H1 (cell line): Measurements from ENCODE around the gene FAF2. TPM values are rescaled to one million over a fixed set of nuclear protein-coding genes. Genes with fewer than 3 reads are reported as not detected.

ENCODE experiments used
- CTCF ChIA-PET: fragments of 300-600 bp; sonication (Branson Sonifier 250); formaldehyde crosslinking; loops from one replicate; lab custom pipeline; 2021; ENCODE audit not compliant: partially characterized antibody; lab: Charles Lee
- POLR2A ChIA-PET: fragments of 300-600 bp; sonication (Branson Sonifier 250); formaldehyde crosslinking; loops from one replicate; lab custom pipeline; 2021; ENCODE audit warnings: inconsistent platforms; ENCODE audit not compliant: partially characterized antibody; lab: Charles Lee
- DNase-seq, 2 experiments: peaks; one replicate each; pipeline versions ENCODE4 v3.0.0 to v3.0.0-alpha.2; 2010 to 2022; ENCODE audit warnings: low spot score in 2 of 2, low read depth in 1 of 2, mixed read lengths in 1 of 2
- FAIRE-seq: peaks from 2 replicates; lab custom pipeline; 2011; peaks lifted over from hg19 to GRCh38; lab: Jason Lieb, UNC
- H2AFZ ChIP-seq: 2 replicates; pipeline ENCODE4 v1.8.1; 2012; ENCODE audit warnings: low read length, inconsistent platforms
- H2AK5ac ChIP-seq: 2 replicates; pipeline ENCODE4 v1.6.1; 2013; ENCODE audit warnings: low read depth, low read length
- H2BK120ac ChIP-seq: replicated peaks from 2 replicates; pipeline ENCODE3; 2013; ENCODE audit warnings: low read depth, low read length, inconsistent platforms
- H2BK12ac ChIP-seq: 2 replicates; pipeline ENCODE4 v1.6.1; 2013; ENCODE audit warnings: low read depth, low read length
- H2BK15ac ChIP-seq: 2 replicates; pipeline ENCODE4 v1.6.1; 2013; ENCODE audit warnings: low read length
- H2BK20ac ChIP-seq: 2 replicates; pipeline ENCODE4 v1.6.1; 2013; ENCODE audit warnings: low read length
- H2BK5ac ChIP-seq: 2 replicates; pipeline ENCODE4 v1.6.1; 2013; ENCODE audit warnings: low read depth, low read length
- H3K14ac ChIP-seq: 2 replicates; pipeline ENCODE4 v1.6.1; 2013; ENCODE audit warnings: inconsistent platforms; ENCODE audit not compliant: insufficient read length
- H3K18ac ChIP-seq: 2 replicates; pipeline ENCODE4 v1.6.1; 2013; ENCODE audit warnings: low read length; ENCODE audit errors: extremely low read depth
- H3K23ac ChIP-seq: 2 replicates; pipeline ENCODE4 v1.6.1; 2013; ENCODE audit warnings: inconsistent platforms; ENCODE audit not compliant: insufficient read length
- H3K23me2 ChIP-seq: 2 replicates; pipeline ENCODE4 v1.6.1; 2013; ENCODE audit warnings: low read depth, low read length
- H3K27ac ChIP-seq: 2 replicates; pipeline ENCODE4 v1.6.1; 2011; ENCODE audit warnings: low read depth, low read length, inconsistent platforms
- H3K27me3 ChIP-seq, 4 experiments: replicated peaks in 1 of 4; 1 replicate in 1 of 4; 2 replicates in 3 of 4; pipeline versions ENCODE4 v1.6.1 to v1.8.1; 2011 to 2013; ENCODE audit warnings: low read length in 3 of 4, mild to moderate bottlenecking in 3 of 4, inconsistent platforms in 2 of 4, mixed read lengths in 2 of 4, moderate library complexity in 1 of 4; ENCODE audit not compliant: control insufficient read depth in 3 of 4, insufficient read depth in 3 of 4; ENCODE audit errors: extremely low read depth in 1 of 4
- H3K36me3 ChIP-seq, 4 experiments: 2 replicates each; pipeline versions ENCODE4 v1.6.1 to v1.8.1; 2011 to 2013; ENCODE audit warnings: mild to moderate bottlenecking in 4 of 4, low read length in 3 of 4, moderate library complexity in 2 of 4, control low read depth in 1 of 4, inconsistent platforms in 1 of 4; ENCODE audit not compliant: insufficient read depth in 4 of 4, control insufficient read depth in 2 of 4
- H3K4ac ChIP-seq: replicated peaks from 2 replicates; pipeline ENCODE3; 2013; ENCODE audit warnings: low read length, low read depth, mixed read lengths, inconsistent platforms; ENCODE audit not compliant: insufficient read length
- H3K4me1 ChIP-seq, 4 experiments: replicated peaks in 1 of 4; 1 replicate in 1 of 4; 2 replicates in 3 of 4; pipeline versions ENCODE4 v1.6.1 to v1.8.1; 2011 to 2013; ENCODE audit warnings: low read length in 3 of 4, inconsistent platforms in 2 of 4, mixed read lengths in 1 of 4; ENCODE audit not compliant: insufficient read depth in 4 of 4, control insufficient read depth in 3 of 4
- H3K4me2 ChIP-seq, 2 experiments: 2 replicates each; pipeline versions ENCODE4 v1.6.1 to v1.8.1; 2011 to 2013; ENCODE audit warnings: low read depth in 2 of 2, low read length in 2 of 2, control low read depth in 1 of 2, inconsistent platforms in 1 of 2, mild to moderate bottlenecking in 1 of 2; ENCODE audit not compliant: insufficient read depth in 1 of 2
- H3K4me3 ChIP-seq, 4 experiments: fragments of 200-600, 300-600 bp in 1 of 4; sonication (generic), shearing (Covaris generic), sonication (Bioruptor Twin) in 1 of 4; 2 replicates each; pipeline versions ENCODE4 v1.5.1 to v1.8.1; 2011 to 2016; ENCODE audit warnings: low read length in 4 of 4, low read depth in 3 of 4, control low read depth in 2 of 4, inconsistent platforms in 2 of 4, mild to moderate bottlenecking in 2 of 4, mixed read lengths in 1 of 4, moderate library complexity in 1 of 4; ENCODE audit not compliant: insufficient read depth in 2 of 4; ENCODE audit errors: extremely low read depth in 1 of 4
- H3K56ac ChIP-seq: replicated peaks from 2 replicates; pipeline ENCODE3; 2013; ENCODE audit warnings: low read depth, mild to moderate bottlenecking, mixed read lengths, low read length, inconsistent platforms; ENCODE audit not compliant: insufficient read length
- H3K79me1 ChIP-seq: 2 replicates; pipeline ENCODE4 v1.6.1; 2013; ENCODE audit warnings: low read depth, low read length, control low read depth
- H3K79me2 ChIP-seq, 2 experiments: 2 replicates each; pipeline versions ENCODE4 v1.6.1 to v1.8.1; 2012 to 2013; ENCODE audit warnings: low read length in 2 of 2, mild to moderate bottlenecking in 2 of 2, inconsistent platforms in 1 of 2; ENCODE audit not compliant: insufficient read depth in 2 of 2, control insufficient read depth in 1 of 2
- H3K9ac ChIP-seq, 4 experiments: replicated peaks in 1 of 4; 1 replicate in 1 of 4; 2 replicates in 3 of 4; pipeline versions ENCODE4 v1.6.1 to v1.8.1; 2011 to 2013; ENCODE audit warnings: low read depth in 3 of 4, low read length in 3 of 4, control low read depth in 2 of 4, mild to moderate bottlenecking in 2 of 4, moderate library complexity in 2 of 4, inconsistent platforms in 1 of 4; ENCODE audit errors: extremely low read depth in 1 of 4
- H3K9me3 ChIP-seq, 2 experiments: 2 replicates each; pipeline versions ENCODE4 v1.6.1 to v1.8.1; 2012 to 2013; ENCODE audit warnings: mild to moderate bottlenecking in 2 of 2, moderate library complexity in 2 of 2, control low read depth in 1 of 2, inconsistent platforms in 1 of 2, low read depth in 1 of 2, low read length in 1 of 2, mixed read lengths in 1 of 2; ENCODE audit not compliant: insufficient read depth in 2 of 2
- H4K20me1 ChIP-seq, 2 experiments: replicated peaks in 1 of 2; 2 replicates each; pipeline versions ENCODE3 to v1.8.1; 2011 to 2013; ENCODE audit warnings: inconsistent platforms in 2 of 2, low read length in 2 of 2, mild to moderate bottlenecking in 1 of 2; ENCODE audit not compliant: insufficient read depth in 2 of 2, control insufficient read depth in 1 of 2
- H4K5ac ChIP-seq: 2 replicates; pipeline ENCODE4 v1.6.1; 2013; ENCODE audit warnings: low read length, low read depth, mixed read lengths, inconsistent platforms; ENCODE audit not compliant: insufficient read length
- H4K8ac ChIP-seq: 2 replicates; pipeline ENCODE4 v1.8.0; 2013; ENCODE audit warnings: mild to moderate bottlenecking, moderate library complexity, low read length, inconsistent platforms; ENCODE audit not compliant: insufficient read depth; ENCODE audit errors: extremely low read depth
- H4K91ac ChIP-seq: replicated peaks from 2 replicates; pipeline ENCODE3; 2013; ENCODE audit warnings: low read length, mixed read lengths, inconsistent platforms; ENCODE audit not compliant: insufficient read length
- ASH2L ChIP-seq: fragments of 200-600, 300-600 bp; sonication (generic); IDR thresholded peaks from one replicate; pipeline ENCODE4 v1.7.1; 2017; ENCODE audit warnings: low read length
- CHD2 ChIP-seq: IDR thresholded peaks from 2 replicates; pipeline ENCODE4 v1.6.1; 2012; ENCODE audit warnings: low read length, improper control_type of control experiment
- CTCF ChIP-seq, 3 experiments: IDR thresholded peaks; 1 replicate in 2 of 3; 2 replicates in 1 of 3; pipeline versions ENCODE4 v1.5.1 to v1.6.1; 2011; ENCODE audit warnings: low read length in 3 of 3, mild to moderate bottlenecking in 3 of 3, inconsistent platforms in 2 of 3, low read depth in 1 of 3, moderate library complexity in 1 of 3; ENCODE audit not compliant: insufficient read depth in 1 of 3; ENCODE audit errors: control extremely low read depth in 1 of 3
- FOSL1 ChIP-seq: IDR thresholded peaks from 2 replicates; pipeline ENCODE4 v1.6.1; 2011; ENCODE audit warnings: mild to moderate bottlenecking, low read depth, low read length, moderate library complexity; ENCODE audit not compliant: insufficient read depth
- NANOG ChIP-seq: IDR thresholded peaks from 2 replicates; pipeline ENCODE4 v1.6.1; 2011; ENCODE audit warnings: low read length, low read depth, mild to moderate bottlenecking, inconsistent platforms; ENCODE audit not compliant: insufficient read depth, poor library complexity, severe bottlenecking
- PHF8 ChIP-seq: fragments of 200-600 bp; sonication (generic); conservative IDR thresholded peaks from 2 replicates; pipeline ENCODE4 v1.7.1; 2012; ENCODE audit warnings: low read depth, mild to moderate bottlenecking, inconsistent platforms, low read length, moderate library complexity
- RAD21 ChIP-seq, 2 experiments: IDR thresholded peaks in 1 of 2; conservative IDR thresholded peaks in 1 of 2; 2 replicates each; pipeline ENCODE4 v1.6.1; 2011; ENCODE audit warnings: low read depth in 2 of 2, low read length in 2 of 2, improper control_type of control experiment in 1 of 2, inconsistent platforms in 1 of 2, mild to moderate bottlenecking in 1 of 2, moderate library complexity in 1 of 2
- WGBS, 2 experiments: shearing (Covaris generic) in 1 of 2; methylation state at CpG; one replicate each; pipeline versions ENCODE4 v1.1.6 to v1.1.7; 2013 to 2015; ENCODE audit warnings: low lambda C conversion rate in 2 of 2, mixed read lengths in 2 of 2, inconsistent platforms in 1 of 2, low coverage in 1 of 2, missing lambda C conversion rate in 1 of 2; ENCODE audit not compliant: insufficient replicate concordance in 2 of 2, insufficient coverage in 1 of 2, insufficient read length in 1 of 2; ENCODE audit errors: extremely low coverage in 1 of 2, missing lambda C conversion rate in 1 of 2; 5-methylcytosine and 5-hydroxymethylcytosine counted together
- polyA plus RNA-seq, 7 experiments: library from polyadenylated mRNA; depleted of rRNA in 3 of 7; stranded (reverse) in 5 of 7; unstranded in 2 of 7; fragments of >200 nt in 5 of 7; fragments of 200-250 nt in 2 of 7; gene quantifications; 1 replicate in 5 of 7; 2 replicates in 1 of 7; 4 replicates in 1 of 7; pipeline versions ENCODE4 v1.2.1 to v1.2.3, GENCODE V29; 2011 to 2013; ENCODE audit warnings: missing spikeins in 2 of 7, mixed read lengths in 2 of 7
- total RNA-seq: library from RNA; stranded (reverse); fragmentation: NEBNext Ultra II Directional; extraction: Animal tissue kit (Norgen Biotek cat#: 25700); gene quantifications from 2 replicates; pipeline ENCODE4 v1.2.1, GENCODE V29; 2021

FAF2 gene
- total and polyA plus RNA-seq, 2 of the 8 experiments (the other 6 are each of a cell fraction or from before 2014, with no cell fraction given) = 20.8 to 35.8 TPM

DNA sequence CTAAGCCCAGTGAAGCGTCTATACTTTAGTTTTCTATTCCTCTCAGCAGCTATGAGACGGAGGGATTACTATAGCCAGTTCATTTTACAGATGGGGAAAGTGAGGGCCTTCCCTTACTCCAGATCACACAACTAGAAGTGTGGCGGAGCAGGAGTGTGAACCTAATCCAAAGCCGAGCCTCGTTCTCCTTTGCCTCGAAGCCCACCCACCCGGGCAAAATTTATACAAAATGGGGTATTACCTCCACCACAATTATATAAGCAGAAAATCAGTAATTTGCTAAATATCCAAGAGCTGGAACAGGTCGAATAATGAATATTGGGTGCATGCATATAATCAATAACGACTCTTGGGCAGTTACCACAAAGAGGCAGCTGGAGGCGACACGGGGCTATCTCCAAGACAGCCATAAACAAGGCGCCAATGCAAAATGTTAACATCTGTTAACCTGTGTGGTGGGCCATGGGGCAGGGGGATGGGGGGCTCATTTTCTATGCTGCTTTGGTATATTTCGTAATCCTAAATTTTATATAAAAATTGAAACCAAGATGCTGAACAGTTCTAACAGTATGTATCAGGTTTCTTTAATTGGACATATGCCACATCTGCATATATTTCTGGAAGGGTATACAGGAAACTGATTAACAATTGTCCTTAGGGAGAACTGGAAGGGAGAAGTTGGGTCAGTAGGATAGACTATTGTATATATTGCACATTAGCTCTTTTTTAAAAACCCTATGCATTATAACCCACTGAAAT is 90.2 kb downstream of the FAF2 start:
- Histone ChIP-seq H3K79me1 (peaks cover 8% of the 10 kb centered on the region), H3K14ac (no peak overlapping the region), H3K36me3 (peaks cover 0 to 13% (median 4%) of the 10 kb centered on the region in 4 experiments; a peak in 4 of 8 replicates), H4K20me1 (peaks cover 12 to 18% of the 10 kb centered on the region in 2 experiments), H4K91ac (no peak overlapping the region), H2BK120ac (no peak overlapping the region), H3K4me1 (peaks cover 13 to 38% (median 35%) of the 10 kb centered on the region in 4 experiments), H3K23me2 (peaks cover 16% of the 10 kb centered on the region), H3K56ac (peak overlapping the region; percentile 47), H3K27me3 (no peaks in the 10 kb centered on the region; a peak in 1 of 7 replicates), H2BK20ac (peak overlapping the region; percentile 32; the same call in 1 of the 2 replicates), H3K9me3 (no peaks in the 10 kb centered on the region), H2BK5ac (peak overlapping the region; percentile 62; the same call in 1 of the 2 replicates), H3K4me3 (peak overlapping the region; percentile 32 to 98 (median 66); a peak in 7 of 8 replicates), H3K9ac (peak overlapping the region in 3 of 4 experiments; percentile 55 to 70 (median 62); a peak in 5 of 7 replicates), H3K4ac (peak overlapping the region; percentile 61), H3K23ac (no peak overlapping the region), H4K5ac (peak overlapping the region; percentile 36), H3K79me2 (peaks cover 30 to 34% of the 10 kb centered on the region in 2 experiments), H2AK5ac (no peak overlapping the region), H2AFZ (no peak overlapping the region), H3K4me2 (peak overlapping the region; percentile 90 to 98), H3K18ac (no peak overlapping the region), H2BK15ac (peak overlapping the region; percentile 46; the same call in 1 of the 2 replicates), H2BK12ac (no peak overlapping the region), H4K8ac (peak overlapping the region; percentile 73; the same call in 1 of the 2 replicates), H3K27ac (peak overlapping the region; percentile 89)
- ChIA-PET CTCF (interaction anchor here (0.7 to 3.1 kb wide), 16 partner anchors 11 to 171 kb away, joined by 3 to 12 read pairs (median 4); partner anchors contain the start of gene CDHR2), POLR2A (interaction anchor here (0.5 to 21.1 kb wide), 26 partner anchors 9 to 593 kb away, joined by 3 to 458 read pairs (median 4); partner anchors contain the start of genes CDHR2, CLTB, FAF2 and HIGD2A)
- WGBS, 2 experiments = 30% methylated on average over 13 of the region's 13 CpGs; no CpG with 5 or more reads in 1 of the 2 experiments
- no peak for DNase-seq
- FAIRE-seq = no peak
- no peak for TF ChIP-seq FOSL1
- no peak for TF ChIP-seq CHD2
- peak; percentile 10 for TF ChIP-seq ASH2L
- TF ChIP-seq NANOG = no peak
- peak; percentile 8 to 47; a peak in 3 of 4 replicates for TF ChIP-seq RAD21 (IDR thresholded peaks at IDR 0.05 in 1 of 2, conservative IDR thresholded peaks at IDR 0.05 in 1 of 2; ENCODE audit: low read depth in 2 of 2, low read length in 2 of 2)
- TF ChIP-seq CTCF (IDR thresholded peaks at IDR 0.05; ENCODE audit: control extremely low read depth in 1 of 3, insufficient read depth in 1 of 3, low read depth in 1 of 3, low read length in 3 of 3) = peak in 2 of 3 experiments; percentile 29 to 37; a peak in 3 of 4 replicates
- no peak for TF ChIP-seq PHF8
